GM12878 (cell line): ENCODE data around the gene PTPRM.

Experiments
- CHD2 ChIP-seq: IDR thresholded peaks from 2 replicates; pipeline ENCODE4 v1.6.1; 2011; ENCODE audit warnings: low read depth, low read length, improper control_type of control experiment, borderline replicate concordance
- CREB1 ChIP-seq: IDR thresholded peaks from 2 replicates; pipeline ENCODE4 v1.6.1; 2012; ENCODE audit warnings: low read depth, mild to moderate bottlenecking, inconsistent platforms
- GABPA ChIP-seq: IDR thresholded peaks from 2 replicates; pipeline ENCODE4 v1.6.1; 2014; ENCODE audit warnings: antibody characterized with exemption, low read depth, mild to moderate bottlenecking, inconsistent platforms
- NFIC ChIP-seq: IDR thresholded peaks from 2 replicates; pipeline ENCODE4 v1.6.1; 2012; ENCODE audit warnings: low read depth, mild to moderate bottlenecking, inconsistent platforms, low read length, moderate library complexity
- PAX5 ChIP-seq: IDR thresholded peaks from 2 replicates; pipeline ENCODE4 v1.6.1; 2011; ENCODE audit warnings: low read depth, low read length, borderline replicate concordance
- ZSCAN29 ChIP-seq: fragments of 450-650 bp; IDR thresholded peaks from 2 replicates; pipeline ENCODE4 v1.6.1; 2017; ENCODE audit warnings: mild to moderate bottlenecking, moderate library complexity
- TF ChIP-seq, protein P1 (sequence below): fragments of 450-650 bp; IDR thresholded peaks from 2 replicates; pipeline ENCODE4 v1.6.1; 2016; ENCODE audit warnings: mild to moderate bottlenecking, moderate library complexity, borderline replicate concordance
- TF ChIP-seq, protein P2 (sequence below): IDR thresholded peaks from 2 replicates; pipeline ENCODE4 v1.6.1; 2012; ENCODE audit warnings: low read length, inconsistent platforms
- TF ChIP-seq, protein P3 (sequence below), 3 experiments: IDR thresholded peaks in 2 of 3; conservative IDR thresholded peaks in 1 of 3; 2 replicates each; pipeline ENCODE4 v1.5.1; 2011; ENCODE audit warnings: low read depth in 3 of 3, low read length in 3 of 3, mild to moderate bottlenecking in 3 of 3, control low read depth in 2 of 3, moderate library complexity in 2 of 3, inconsistent platforms in 1 of 3, mixed read lengths in 1 of 3; ENCODE audit not compliant: control insufficient read depth in 2 of 3, insufficient read depth in 1 of 3; ENCODE audit errors: extremely low read depth in 1 of 3

DNA sequence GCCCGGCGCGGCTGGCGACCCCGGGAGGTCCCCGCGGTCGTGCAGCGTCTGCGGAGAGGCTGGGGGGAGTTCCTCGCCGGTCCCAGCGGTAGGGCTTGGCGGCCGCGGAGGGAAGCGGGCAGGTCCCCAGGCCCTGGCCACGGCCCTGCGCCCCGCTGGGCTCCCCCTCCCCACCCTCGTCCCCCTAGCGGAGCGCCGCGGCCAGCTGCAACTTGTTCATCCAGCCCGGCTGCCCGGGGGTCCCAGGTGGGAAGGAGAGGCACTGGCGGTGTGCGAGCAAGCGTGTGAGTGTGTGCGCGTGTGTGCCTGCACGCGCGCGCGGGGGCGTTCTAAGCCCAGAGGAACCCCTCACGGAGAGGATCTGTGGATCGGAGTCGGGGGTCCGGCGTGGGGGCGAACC lies 1.3 kb downstream of the PTPRM start:
- TF ChIP-seq, protein P1, sequence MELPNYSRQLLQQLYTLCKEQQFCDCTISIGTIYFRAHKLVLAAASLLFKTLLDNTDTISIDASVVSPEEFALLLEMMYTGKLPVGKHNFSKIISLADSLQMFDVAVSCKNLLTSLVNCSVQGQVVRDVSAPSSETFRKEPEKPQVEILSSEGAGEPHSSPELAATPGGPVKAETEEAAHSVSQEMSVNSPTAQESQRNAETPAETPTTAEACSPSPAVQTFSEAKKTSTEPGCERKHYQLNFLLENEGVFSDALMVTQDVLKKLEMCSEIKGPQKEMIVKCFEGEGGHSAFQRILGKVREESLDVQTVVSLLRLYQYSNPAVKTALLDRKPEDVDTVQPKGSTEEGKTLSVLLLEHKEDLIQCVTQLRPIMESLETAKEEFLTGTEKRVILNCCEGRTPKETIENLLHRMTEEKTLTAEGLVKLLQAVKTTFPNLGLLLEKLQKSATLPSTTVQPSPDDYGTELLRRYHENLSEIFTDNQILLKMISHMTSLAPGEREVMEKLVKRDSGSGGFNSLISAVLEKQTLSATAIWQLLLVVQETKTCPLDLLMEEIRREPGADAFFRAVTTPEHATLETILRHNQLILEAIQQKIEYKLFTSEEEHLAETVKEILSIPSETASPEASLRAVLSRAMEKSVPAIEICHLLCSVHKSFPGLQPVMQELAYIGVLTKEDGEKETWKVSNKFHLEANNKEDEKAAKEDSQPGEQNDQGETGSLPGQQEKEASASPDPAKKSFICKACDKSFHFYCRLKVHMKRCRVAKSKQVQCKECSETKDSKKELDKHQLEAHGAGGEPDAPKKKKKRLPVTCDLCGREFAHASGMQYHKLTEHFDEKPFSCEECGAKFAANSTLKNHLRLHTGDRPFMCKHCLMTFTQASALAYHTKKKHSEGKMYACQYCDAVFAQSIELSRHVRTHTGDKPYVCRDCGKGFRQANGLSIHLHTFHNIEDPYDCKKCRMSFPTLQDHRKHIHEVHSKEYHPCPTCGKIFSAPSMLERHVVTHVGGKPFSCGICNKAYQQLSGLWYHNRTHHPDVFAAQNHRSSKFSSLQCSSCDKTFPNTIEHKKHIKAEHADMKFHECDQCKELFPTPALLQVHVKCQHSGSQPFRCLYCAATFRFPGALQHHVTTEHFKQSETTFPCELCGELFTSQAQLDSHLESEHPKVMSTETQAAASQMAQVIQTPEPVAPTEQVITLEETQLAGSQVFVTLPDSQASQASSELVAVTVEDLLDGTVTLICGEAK, result no peak
- TF ChIP-seq, protein P2, sequence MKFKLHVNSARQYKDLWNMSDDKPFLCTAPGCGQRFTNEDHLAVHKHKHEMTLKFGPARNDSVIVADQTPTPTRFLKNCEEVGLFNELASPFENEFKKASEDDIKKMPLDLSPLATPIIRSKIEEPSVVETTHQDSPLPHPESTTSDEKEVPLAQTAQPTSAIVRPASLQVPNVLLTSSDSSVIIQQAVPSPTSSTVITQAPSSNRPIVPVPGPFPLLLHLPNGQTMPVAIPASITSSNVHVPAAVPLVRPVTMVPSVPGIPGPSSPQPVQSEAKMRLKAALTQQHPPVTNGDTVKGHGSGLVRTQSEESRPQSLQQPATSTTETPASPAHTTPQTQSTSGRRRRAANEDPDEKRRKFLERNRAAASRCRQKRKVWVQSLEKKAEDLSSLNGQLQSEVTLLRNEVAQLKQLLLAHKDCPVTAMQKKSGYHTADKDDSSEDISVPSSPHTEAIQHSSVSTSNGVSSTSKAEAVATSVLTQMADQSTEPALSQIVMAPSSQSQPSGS, result no peak
- TF ChIP-seq, protein P3, sequence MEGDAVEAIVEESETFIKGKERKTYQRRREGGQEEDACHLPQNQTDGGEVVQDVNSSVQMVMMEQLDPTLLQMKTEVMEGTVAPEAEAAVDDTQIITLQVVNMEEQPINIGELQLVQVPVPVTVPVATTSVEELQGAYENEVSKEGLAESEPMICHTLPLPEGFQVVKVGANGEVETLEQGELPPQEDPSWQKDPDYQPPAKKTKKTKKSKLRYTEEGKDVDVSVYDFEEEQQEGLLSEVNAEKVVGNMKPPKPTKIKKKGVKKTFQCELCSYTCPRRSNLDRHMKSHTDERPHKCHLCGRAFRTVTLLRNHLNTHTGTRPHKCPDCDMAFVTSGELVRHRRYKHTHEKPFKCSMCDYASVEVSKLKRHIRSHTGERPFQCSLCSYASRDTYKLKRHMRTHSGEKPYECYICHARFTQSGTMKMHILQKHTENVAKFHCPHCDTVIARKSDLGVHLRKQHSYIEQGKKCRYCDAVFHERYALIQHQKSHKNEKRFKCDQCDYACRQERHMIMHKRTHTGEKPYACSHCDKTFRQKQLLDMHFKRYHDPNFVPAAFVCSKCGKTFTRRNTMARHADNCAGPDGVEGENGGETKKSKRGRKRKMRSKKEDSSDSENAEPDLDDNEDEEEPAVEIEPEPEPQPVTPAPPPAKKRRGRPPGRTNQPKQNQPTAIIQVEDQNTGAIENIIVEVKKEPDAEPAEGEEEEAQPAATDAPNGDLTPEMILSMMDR (IDR thresholded peaks at IDR 0.05 in 2 of 3, conservative IDR thresholded peaks at IDR 0.05 in 1 of 3; ENCODE audit: control insufficient read depth in 2 of 3, extremely low read depth in 1 of 3, insufficient read depth in 1 of 3, low read depth in 3 of 3, low read length in 3 of 3), result no peak
- TF ChIP-seq CREB1, result no peak
- no peak for TF ChIP-seq CHD2
- TF ChIP-seq PAX5, result no peak
- no peak for TF ChIP-seq GABPA
- TF ChIP-seq NFIC, result no peak
- no peak for TF ChIP-seq ZSCAN29
